ENCODE results near the gene STK25.
"Not testable (repeated sequence)": the region's sequence is repeated elsewhere in the genome, so short reads cannot be mapped to it uniquely, and the experiment has no call there.

Gene STK25

GRCh38 chr2:241507430-241508239 is 749 bp downstream of the STK25 start:
- no peak for DNase-seq (ENCODE audit: low read depth)

- DNase-seq (ENCODE audit: low read depth): no peak
Observed at GRCh38 chr2:241506793-241507429, 1.5 kb downstream of the STK25 start.

- DNase-seq (ENCODE audit: low read depth): not testable (repeated sequence)
Observed at GRCh38 chr2:241506317-241506716, 2.1 kb downstream of the STK25 start.

GRCh38 chr2:241505781-241506201 is 2.6 kb downstream of the STK25 start:
- no peak for DNase-seq (ENCODE audit: low read depth)

GRCh38 chr2:241505086-241505780 is 3.2 kb downstream of the STK25 start:
- no peak for DNase-seq (ENCODE audit: low read depth)

- DNase-seq (ENCODE audit: low read depth): no peak
Observed at GRCh38 chr2:241503776-241504392, 4.5 kb downstream of the STK25 start.

GRCh38 chr2:241502281-241502680 is 6.1 kb downstream of the STK25 start:
- no peak for DNase-seq (ENCODE audit: low read depth)

- no peak for DNase-seq (ENCODE audit: low read depth)
Observed at GRCh38 chr2:241501551-241501950, 6.8 kb downstream of the STK25 start.

GRCh38 chr2:241501099-241501541 is 7.3 kb downstream of the STK25 start:
- DNase-seq (ENCODE audit: low read depth): no peak

- DNase-seq (ENCODE audit: low read depth): no peak
Observed at GRCh38 chr2:241500431-241500975, 7.9 kb downstream of the STK25 start.

- no peak for DNase-seq (ENCODE audit: low read depth)
Observed at GRCh38 chr2:241500016-241500415, 8.4 kb downstream of the STK25 start.

GRCh38 chr2:241499146-241499965 is 9.0 kb downstream of the STK25 start:
- no peak for DNase-seq (ENCODE audit: low read depth)

- DNase-seq (ENCODE audit: low read depth): no peak
Observed at GRCh38 chr2:241498115-241499070, 10.0 kb downstream of the STK25 start.

- DNase-seq (ENCODE audit: low read depth): no peak
Observed at GRCh38 chr2:241496904-241497877, 11.2 kb downstream of the STK25 start.

GRCh38 chr2:241496003-241496707 is 12.2 kb downstream of the STK25 start:
- no peak for DNase-seq (ENCODE audit: low read depth)

- DNase-seq (ENCODE audit: low read depth): no peak
Observed at GRCh38 chr2:241495172-241496002, 13.0 kb downstream of the STK25 start.

GRCh38 chr2:241494311-241494908 is 14.0 kb downstream of the STK25 start:
- DNase-seq (ENCODE audit: low read depth): no peak
